Right cardiac atrium (tissue), 5 donors: Measurements from ENCODE around the gene PPP1R1B. TPM values are rescaled to one million over a fixed set of nuclear protein-coding genes. Genes with fewer than 3 reads are reported as not detected.
A peak's percentile ranks its signal among the peaks of the same experiment; 100 is the strongest.

Source experiments
- ATAC-seq, 2 donors: fragments of 200-7000 bp; cut with Tn5 transposase; one replicate each; pipeline versions ENCODE4 v1.8.0 to v1.9.1; 2020; ENCODE audit warnings: moderate library complexity in 2 of 2, mild to moderate bottlenecking in 1 of 2
- DNase-seq, 3 donors: peaks; one replicate each; pipeline ENCODE4 v3.0.0-alpha.2; 2020
- H3K27ac ChIP-seq: one replicate; pipeline ENCODE4 v1.5.1; 2013; ENCODE audit warnings: mild to moderate bottlenecking, low read length, control low read depth, moderate library complexity
- H3K27me3 ChIP-seq: one replicate; pipeline ENCODE4 v1.6.1; 2013; ENCODE audit not compliant: control insufficient read depth, insufficient read depth
- H3K4me1 ChIP-seq: one replicate; pipeline ENCODE4 v1.6.1; 2013; ENCODE audit warnings: low read length; ENCODE audit not compliant: control insufficient read depth, insufficient read depth
- H3K4me3 ChIP-seq: one replicate; pipeline ENCODE4 v1.5.1; 2013; ENCODE audit warnings: low read length, control low read depth
- H3K9me3 ChIP-seq: one replicate; pipeline ENCODE4 v1.6.1; 2013; ENCODE audit warnings: low read length; ENCODE audit not compliant: control insufficient read depth
- WGBS: extraction: QIAGEN DNeasy Blood & Tissue Kit; methylation state at CpG from one replicate; pipeline ENCODE4 v1.1.7; 2013; 5-methylcytosine and 5-hydroxymethylcytosine counted together
- intact Hi-C, 4 donors: fragments of 100-400 bp; cut with DNase I; formaldehyde crosslinking; loops; one replicate each; pipeline versions ENCODE4 v1.11.0 to v1.14.0; 2022 to 2023
- polyA plus RNA-seq: library from polyadenylated mRNA; stranded (reverse); fragments of 200-250 nt; gene quantifications from one replicate; pipeline ENCODE4 v1.2.3, GENCODE V29; 2013
- total RNA-seq, 4 donors: library from RNA; stranded (reverse); fragmentation: NEBNext Ultra II Directional; extraction: Animal tissue kit (Norgen Biotek cat#: 25700); gene quantifications; one replicate each; pipeline ENCODE4 v1.2.1, GENCODE V29; 2021
- donor health status: healthy with polysubstance abuse.
- donor health status: DM: no; HTN: yes; CAD: no.
- donor health status: DM: no; HTN: no; CAD: no.
- donor health status: DM: no; HTN: yes; CAD: no; lungs with severe emphysema.
- donor health status: DM: yes; HTN: yes; CAD: no.

The PPP1R1B gene
- total and polyA plus RNA-seq, 5 donors: 2.0 to 6.6 (median 2.6) TPM

- Histone ChIP-seq H3K4me1 (no peaks in the 10 kb centered on the region), H3K27ac (no peak overlapping the region), H3K27me3 (no peaks in the 10 kb centered on the region), H3K4me3 (no peak overlapping the region), H3K9me3 (no peaks in the 10 kb centered on the region)
- no peak for ATAC-seq
- WGBS: 53% methylated on average over 13 of the region's 13 CpGs
- DNase-seq: no peak
- intact Hi-C loops: loop anchor here in 1 of 4 donors (2.0 to 5.0 kb wide), 2 partner anchors 42 to 136 kb away; no protein-coding TSS in a partner anchor
These were observed 7.6 kb upstream of the PPP1R1B start for GRCh38 chr17:39618956-39619785.

GRCh38 chr17:39619786-39620101, 7.0 kb upstream of the PPP1R1B start:
- Histone ChIP-seq H3K4me3 (no peak overlapping the region), H3K27ac (no peak overlapping the region), H3K9me3 (no peaks in the 10 kb centered on the region), H3K27me3 (no peaks in the 10 kb centered on the region), H3K4me1 (no peaks in the 10 kb centered on the region)
- no peak for DNase-seq
- intact Hi-C loops: loop anchor here (2.0 to 10.0 kb wide), 6 partner anchors 42 to 135 kb away; no protein-coding TSS in a partner anchor
- WGBS: 70% methylated on average over 1 of the region's 1 CpG
- ATAC-seq: no peak

GRCh38 chr17:39621523-39622379, 5.0 kb upstream of the PPP1R1B start:
- no peaks in the 10 kb centered on the region for H3K9me3 ChIP-seq
- no peak overlapping the region for H3K4me3 ChIP-seq
- no peaks in the 10 kb centered on the region for H3K27me3 ChIP-seq
- intact Hi-C loops: loop anchor here (2.0 to 10.0 kb wide), 5 partner anchors 53 to 131 kb away; no protein-coding TSS in a partner anchor
- DNase-seq (peak; percentile 79 to 92 (median 92)), ATAC-seq (peak; percentile 56 to 72)
- H3K4me1 ChIP-seq: no peaks in the 10 kb centered on the region
- 10% methylated on average over 26 of the region's 26 CpGs for WGBS
- H3K27ac ChIP-seq: no peak overlapping the region

GRCh38 chr17:39622380-39623006, 4.3 kb upstream of the PPP1R1B start:
- ATAC-seq (no peak), DNase-seq (no peak)
- no peak overlapping the region for H3K4me3 ChIP-seq
- H3K9me3 ChIP-seq: no peaks in the 10 kb centered on the region
- peaks cover 2% of the 10 kb centered on the region for H3K4me1 ChIP-seq
- WGBS: 55% methylated on average over 16 of the region's 16 CpGs
- intact Hi-C loops: loop anchor here (2.0 to 10.0 kb wide), 5 partner anchors 52 to 130 kb away; no protein-coding TSS in a partner anchor
- no peak overlapping the region for H3K27ac ChIP-seq
- H3K27me3 ChIP-seq: no peaks in the 10 kb centered on the region

GRCh38 chr17:39623356-39623950, 3.3 kb upstream of the PPP1R1B start:
- DNase-seq: peak; percentile 83 to 95 (median 95)
- H3K9me3 ChIP-seq: no peaks in the 10 kb centered on the region
- intact Hi-C loops: loop anchor here (2.0 to 10.0 kb wide), 5 partner anchors 51 to 129 kb away; no protein-coding TSS in a partner anchor
- no peaks in the 10 kb centered on the region for H3K27me3 ChIP-seq
- no peak overlapping the region for H3K27ac ChIP-seq
- H3K4me3 ChIP-seq: no peak overlapping the region
- H3K4me1 ChIP-seq: peaks cover 2% of the 10 kb centered on the region
- 4% methylated on average over 16 of the region's 16 CpGs for WGBS
- peak; percentile 67 to 71 for ATAC-seq

GRCh38 chr17:39624313-39624712, 2.4 kb upstream of the PPP1R1B start:
- H3K4me1 ChIP-seq: peaks cover 2% of the 10 kb centered on the region
- intact Hi-C loops: loop anchor here in 3 of 4 donors (5.0 to 10.0 kb wide), 4 partner anchors 50 to 128 kb away; no protein-coding TSS in a partner anchor
- H3K27me3 ChIP-seq: no peaks in the 10 kb centered on the region
- WGBS: 74% methylated on average over 8 of the region's 8 CpGs
- no peaks in the 10 kb centered on the region for H3K9me3 ChIP-seq
- no peak overlapping the region for H3K27ac ChIP-seq
- ATAC-seq (no peak), DNase-seq (no peak)
- H3K4me3 ChIP-seq: no peak overlapping the region

GRCh38 chr17:39625198-39625785, 1.5 kb upstream of the PPP1R1B start:
- intact Hi-C loops: loop anchor here in 1 of 4 donors (10.0 kb wide), 1 partner anchor 50 kb away; no protein-coding TSS in a partner anchor
- peaks cover 2% of the 10 kb centered on the region for H3K4me1 ChIP-seq
- ATAC-seq (no peak), DNase-seq (no peak)
- H3K4me3 ChIP-seq: no peak overlapping the region
- no peak overlapping the region for H3K27ac ChIP-seq
- H3K27me3 ChIP-seq: no peaks in the 10 kb centered on the region
- no peaks in the 10 kb centered on the region for H3K9me3 ChIP-seq
- WGBS: 47% methylated on average over 5 of the region's 5 CpGs

- intact Hi-C loops: loop anchor here in 1 of 4 donors (10.0 kb wide), 1 partner anchor 48 kb away; no protein-coding TSS in a partner anchor
- Histone ChIP-seq H3K27me3 (no peaks in the 10 kb centered on the region), H3K4me3 (peak overlapping the region; percentile 33), H3K9me3 (no peaks in the 10 kb centered on the region), H3K4me1 (peaks cover 2% of the 10 kb centered on the region), H3K27ac (no peak overlapping the region)
- ATAC-seq (no peak), DNase-seq (no peak)
- 2% methylated on average over 72 of the region's 72 CpGs for WGBS
These were observed 427 bp downstream of the PPP1R1B start for GRCh38 chr17:39627047-39627711.

GRCh38 chr17:39627712-39628516, 1.2 kb downstream of the PPP1R1B start:
- no peaks in the 10 kb centered on the region for H3K27me3 ChIP-seq
- intact Hi-C loops: loop anchor here in 1 of 4 donors (10.0 kb wide), 1 partner anchor 47 kb away; no protein-coding TSS in a partner anchor
- H3K4me1 ChIP-seq: peaks cover 2% of the 10 kb centered on the region
- 56% methylated on average over 16 of the region's 16 CpGs for WGBS
- peak overlapping the region; percentile 33 for H3K4me3 ChIP-seq
- H3K27ac ChIP-seq: no peak overlapping the region
- no peaks in the 10 kb centered on the region for H3K9me3 ChIP-seq
- ATAC-seq (no peak), DNase-seq (no peak)
